DMS 273 (cell line): Measurements from ENCODE around the gene LRPPRC.
"Not testable (repeated sequence)": the region's sequence is repeated elsewhere in the genome, so short reads cannot be mapped to it uniquely, and the experiment has no call there.

ENCODE experiments used
- DNase-seq: peaks from one replicate; lab custom pipeline; 2025; ENCODE audit not compliant: unreplicated experiment; lab: John Stamatoyannopoulos, UW

The LRPPRC gene

DNA sequence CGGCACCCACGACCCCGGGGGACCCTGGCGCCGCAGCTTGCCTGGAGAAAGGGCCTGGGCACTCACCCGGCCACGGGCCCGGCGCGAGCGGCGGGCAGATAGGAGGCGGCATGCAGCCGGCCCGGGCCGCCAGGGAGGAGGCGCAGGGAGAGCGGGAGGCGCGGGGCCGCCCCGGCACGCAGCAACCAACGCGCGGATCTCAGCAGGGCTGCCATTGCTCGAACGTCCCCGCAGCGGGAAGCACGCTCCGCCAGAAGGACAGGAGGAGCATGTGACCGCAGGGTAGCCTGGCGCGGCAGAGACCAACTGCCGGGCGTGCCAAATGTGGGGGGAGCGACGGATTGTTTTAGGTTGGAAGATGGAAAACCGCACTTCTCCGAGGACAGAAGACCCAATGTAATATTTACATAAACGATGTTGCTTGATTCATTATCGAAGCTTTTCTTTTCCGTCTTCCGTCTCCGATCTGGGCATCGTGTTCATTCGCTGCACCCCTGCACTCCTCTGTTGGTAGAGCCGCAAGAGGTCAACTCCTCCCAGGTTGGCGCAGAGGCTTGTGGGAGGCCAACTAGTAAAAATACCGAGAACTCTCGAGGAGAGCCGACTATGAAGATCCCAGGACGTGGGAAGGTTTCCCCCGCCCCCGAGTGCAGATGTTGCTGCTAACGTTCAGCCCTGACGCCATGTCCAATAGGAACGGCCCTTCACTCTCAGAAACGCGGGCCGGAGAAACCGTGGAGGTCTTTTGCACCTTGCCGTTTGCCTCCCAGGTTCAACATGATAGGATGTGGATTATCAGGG is at the start of gene LRPPRC:
LRPPRC (minus strand) TSS at position 257 of the 801 bp plus-strand sequence; CDS start at position 215, 42 bp downstream.
- DNase-seq: peak; percentile 99

DNA sequence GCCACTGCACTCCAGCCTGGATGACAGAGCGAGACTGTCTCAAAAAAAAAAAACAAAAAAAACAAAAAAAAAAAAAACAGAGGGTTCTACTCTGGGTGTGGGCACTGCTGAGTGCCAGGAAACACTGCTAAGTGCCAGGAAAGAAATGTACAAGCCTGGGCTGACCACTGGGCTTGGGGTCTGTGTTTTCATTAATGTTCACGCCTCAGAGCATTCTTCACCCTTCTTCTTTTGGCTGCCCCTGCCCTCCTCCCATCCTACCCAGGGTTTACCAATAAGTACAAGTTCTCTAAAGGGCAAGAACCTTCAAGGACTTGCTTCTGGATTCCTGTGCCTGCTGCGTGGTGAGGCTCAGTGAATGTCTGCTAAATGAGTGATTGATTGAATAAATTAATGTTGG is 49.3 kb upstream of the LRPPRC start:
- DNase-seq: no peak

DNA sequence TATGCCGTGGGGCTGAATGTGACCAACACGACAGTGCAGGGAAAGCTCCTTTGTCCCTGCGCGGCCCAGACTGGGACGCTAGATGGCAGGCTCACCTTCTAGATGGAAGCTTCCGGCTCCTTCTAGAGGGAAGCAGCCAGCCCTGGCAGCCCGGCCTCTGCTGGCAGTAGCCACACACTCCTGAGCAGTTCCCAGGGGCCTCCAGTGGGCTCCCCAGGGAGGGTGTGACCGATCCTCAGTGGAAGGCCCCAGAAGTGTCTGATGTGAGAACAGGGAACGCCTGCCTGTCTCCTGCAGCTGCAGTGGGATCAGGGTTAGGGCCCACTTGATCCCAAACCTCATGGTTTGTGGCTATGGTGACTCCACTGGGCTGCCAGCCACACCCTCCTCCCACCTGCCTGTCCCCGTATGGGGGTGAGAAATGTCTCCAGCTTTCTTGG is 48.5 kb upstream of the LRPPRC start:
- peak; percentile 91 for DNase-seq

DNA sequence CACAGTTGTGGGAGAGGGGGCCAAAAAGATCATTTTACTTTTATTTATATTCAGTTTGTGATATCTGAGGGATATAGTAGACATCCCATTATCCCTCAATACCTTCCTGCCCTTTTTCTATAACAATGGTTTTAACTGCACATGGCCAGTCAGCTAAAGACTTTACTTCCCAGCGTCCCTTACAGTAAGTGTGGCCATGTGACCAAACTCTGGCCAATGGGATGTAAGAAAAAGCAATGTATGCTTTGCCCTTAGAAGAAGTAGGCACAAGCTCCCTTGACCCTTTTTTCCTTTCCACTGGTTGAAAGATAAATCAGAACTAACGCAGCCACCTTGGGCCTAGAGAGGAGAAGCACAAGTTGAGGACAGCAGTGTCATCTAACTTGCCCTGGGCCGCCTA is 44.6 kb upstream of the LRPPRC start:
- no peak for DNase-seq

DNA sequence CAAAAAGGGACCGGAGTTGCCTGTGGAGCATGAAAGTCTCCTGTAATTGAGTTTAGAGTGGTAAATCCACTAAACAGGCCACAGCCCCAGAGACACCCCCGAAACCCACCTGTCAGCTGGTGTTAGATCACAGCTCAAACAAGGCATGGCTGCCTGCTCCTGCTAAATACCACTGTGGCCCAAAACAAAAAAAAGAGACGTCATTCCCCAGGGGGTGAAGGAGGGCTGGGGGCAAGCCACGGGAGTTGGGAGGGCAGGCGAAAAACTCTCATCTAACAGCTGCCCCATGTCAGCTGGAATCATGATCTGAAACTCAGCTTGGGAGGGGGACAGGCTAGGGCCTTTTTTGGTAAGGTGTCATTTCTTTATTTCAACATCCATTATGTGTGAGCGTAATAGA is 42.5 kb upstream of the LRPPRC start:
- no peak for DNase-seq

DNA sequence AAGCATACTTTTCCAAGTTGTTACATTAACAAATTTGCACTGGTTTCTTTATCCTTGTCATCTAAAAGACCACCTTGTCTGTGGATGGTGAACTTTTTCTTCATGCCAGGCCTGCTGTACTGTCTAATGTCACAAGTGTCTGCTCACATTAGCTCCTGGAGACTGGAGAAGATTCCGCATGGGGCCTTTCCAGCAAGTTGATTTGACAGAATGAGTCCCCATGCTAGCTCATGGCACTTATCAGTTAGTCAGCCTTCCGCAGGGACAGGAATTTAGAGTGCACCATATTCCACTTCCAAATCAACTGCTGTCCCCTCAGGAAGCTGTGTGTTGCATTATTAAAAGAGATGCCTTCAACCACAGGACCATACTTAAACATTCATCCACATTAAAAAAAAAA is 41.4 kb upstream of the LRPPRC start:
- DNase-seq: no peak

- DNase-seq: no peak
Measured at GRCh38 chr2:44033947-44034346, 38.2 kb upstream of the LRPPRC start.

DNA sequence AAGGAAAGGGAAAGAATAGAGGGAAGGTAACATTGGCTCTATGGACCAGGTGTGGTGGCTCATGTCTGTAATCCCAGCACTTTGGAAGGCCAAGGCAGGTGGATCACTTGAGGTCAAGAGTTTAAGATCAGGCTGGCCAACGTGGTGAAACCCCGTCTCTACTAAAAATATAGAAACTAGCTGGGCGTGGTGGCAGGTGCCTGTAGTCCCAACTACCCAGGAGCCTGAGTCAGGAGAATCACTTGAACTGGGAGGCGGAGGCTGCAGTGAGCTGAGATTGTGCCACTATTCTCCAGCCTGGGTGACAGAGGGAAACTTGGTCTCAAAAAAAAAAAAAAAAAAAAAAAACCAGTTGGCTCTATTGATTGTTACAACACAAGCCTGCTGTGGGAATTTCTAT is 31.3 kb upstream of the LRPPRC start:
- not testable (repeated sequence) for DNase-seq

- peak; percentile 48 for DNase-seq
Measured at GRCh38 chr2:44016282-44016681, 20.5 kb upstream of the LRPPRC start.

DNA sequence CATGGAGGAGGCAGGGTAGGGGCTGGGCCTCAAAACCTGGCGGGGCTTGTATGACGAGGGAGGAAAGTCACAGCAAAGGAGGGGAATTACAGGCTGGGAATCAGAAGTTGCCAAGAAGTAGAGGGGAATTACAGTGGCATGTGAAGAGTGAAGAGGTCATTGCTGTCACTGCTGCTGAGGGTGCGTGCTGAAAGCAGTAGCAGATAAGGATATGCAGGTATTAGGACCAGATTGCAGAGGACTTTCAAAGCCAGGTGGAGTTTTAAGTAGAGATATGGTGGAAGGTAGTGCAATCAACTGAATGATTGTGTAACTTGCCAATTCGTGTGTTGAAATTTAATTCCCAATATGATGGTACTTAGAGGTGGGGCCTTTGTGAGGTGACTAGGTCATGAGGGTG is 19.4 kb upstream of the LRPPRC start:
- DNase-seq: no peak

DNA sequence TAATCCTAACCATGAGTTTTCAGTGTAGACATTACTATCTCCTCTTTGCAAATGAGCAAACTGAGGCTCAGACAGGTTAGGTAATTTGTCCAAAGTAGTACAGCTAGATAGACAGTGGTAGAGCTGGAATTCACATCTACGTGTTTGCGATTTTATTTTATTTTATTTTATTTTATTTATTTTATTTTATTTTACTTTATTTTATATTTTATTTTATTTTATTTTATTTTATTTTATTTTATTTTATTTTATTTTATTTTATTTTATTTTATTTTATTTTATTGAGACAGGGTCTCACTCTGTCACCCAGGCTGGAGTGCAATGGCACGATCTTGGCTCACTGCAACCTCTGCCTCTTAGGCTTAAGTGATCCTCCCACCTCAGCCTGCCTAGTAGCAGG is 17.4 kb upstream of the LRPPRC start:
- DNase-seq: not testable (repeated sequence)

DNA sequence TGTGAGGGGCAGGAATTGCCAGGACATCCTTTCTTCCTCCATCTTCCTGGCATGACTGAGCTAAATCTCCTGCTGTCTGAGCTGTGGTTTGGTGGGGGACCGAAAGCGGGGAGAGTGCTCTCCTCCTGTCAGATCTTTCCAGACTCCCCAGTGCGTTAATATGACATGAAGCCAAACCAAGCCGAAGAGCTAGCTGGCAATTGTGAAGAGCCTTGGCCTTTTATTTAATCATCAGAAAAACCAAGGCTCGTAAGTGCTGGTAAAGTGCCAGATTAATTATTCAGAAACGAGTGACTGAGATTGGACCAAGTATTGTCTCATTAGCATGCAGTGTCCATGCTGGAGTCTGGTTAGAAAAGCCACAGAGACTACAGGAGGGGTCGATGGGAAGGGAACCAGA is 14.5 kb upstream of the LRPPRC start:
- DNase-seq: peak; percentile 17

GRCh38 chr2:44009136-44009735 is 13.4 kb upstream of the LRPPRC start:
- DNase-seq: peak; percentile 20

GRCh38 chr2:44005846-44006245 is 10.1 kb upstream of the LRPPRC start:
- DNase-seq: no peak

- no peak for DNase-seq
Measured at GRCh38 chr2:44004735-44005602, 9.2 kb upstream of the LRPPRC start.

- DNase-seq: peak; percentile 17
Measured at GRCh38 chr2:44001716-44002115, 5.9 kb upstream of the LRPPRC start.

GRCh38 chr2:43998263-43998662 is 2.5 kb upstream of the LRPPRC start:
- no peak for DNase-seq

GRCh38 chr2:43993437-43993836 is 2.4 kb downstream of the LRPPRC start:
- no peak for DNase-seq

GRCh38 chr2:43989545-43989944 is 6.2 kb downstream of the LRPPRC start:
- DNase-seq: peak; percentile 18

DNA sequence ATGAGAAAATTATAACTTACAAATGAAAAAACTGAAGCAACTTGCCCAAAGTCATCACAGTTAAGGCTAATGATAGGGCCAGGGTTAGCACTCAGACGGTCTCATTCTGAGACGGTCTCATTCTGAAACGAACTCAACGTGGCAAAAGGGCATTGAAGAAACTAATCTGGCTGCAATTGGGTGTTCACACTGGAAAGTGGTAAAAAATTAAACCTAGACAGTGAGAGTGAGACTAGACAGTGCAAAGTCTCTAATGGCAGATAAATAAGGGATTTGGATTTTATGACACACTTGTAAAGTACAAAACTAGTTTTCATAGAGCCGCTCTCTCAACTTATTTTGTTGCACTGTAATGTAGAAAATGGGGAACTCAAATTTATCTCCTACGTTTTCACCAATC is 9.2 kb downstream of the LRPPRC start:
- no peak for DNase-seq

DNA sequence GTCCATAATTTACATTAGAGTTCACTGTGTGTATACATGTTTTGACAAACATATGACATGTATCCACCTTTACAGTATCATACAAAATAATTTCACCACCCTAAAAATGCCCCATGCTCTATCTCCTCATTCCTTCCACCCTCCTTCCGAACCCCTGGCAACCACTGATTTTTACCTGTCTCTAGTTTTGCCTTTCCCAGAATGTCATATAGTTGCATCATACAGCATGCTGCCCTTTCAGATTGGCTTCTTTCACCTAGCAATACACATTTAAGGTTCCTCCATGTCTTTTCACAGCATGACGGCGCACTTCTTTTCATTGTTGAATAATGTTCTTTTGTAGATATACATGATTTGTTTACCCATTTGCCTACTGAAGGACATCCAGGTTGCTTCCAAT is 10.4 kb downstream of the LRPPRC start:
- DNase-seq: no peak

GRCh38 chr2:43984533-43984932 is 11.3 kb downstream of the LRPPRC start:
- no peak for DNase-seq
